WTC11 (cell line): ENCODE measurements around the gene INTS11. TPM values are rescaled to one million over a fixed set of nuclear protein-coding genes. Genes with fewer than 3 reads are reported as not detected.

ENCODE experiments used
- ATAC-seq: fragments of 200-7000 bp; cut with Tn5 transposase; 2 replicates; pipeline ENCODE4 v1.10.0; 2021; ENCODE audit warnings: mild to moderate bottlenecking, moderate library complexity
- CTCF ChIA-PET: fragments of 300-600 bp; sonication (Branson Sonifier 250); formaldehyde crosslinking; loops from one replicate; lab custom pipeline; 2021; ENCODE audit warnings: antibody characterized with exemption; lab: Charles Lee
- POLR2A ChIA-PET: fragments of 350-600 bp; sonication (Branson Sonifier 250); formaldehyde crosslinking; loops from one replicate; lab custom pipeline; 2021; ENCODE audit warnings: antibody characterized with exemption; lab: Charles Lee
- DNase-seq: peaks from one replicate; pipeline ENCODE4 v3.0.0; 2021; ENCODE audit warnings: low spot score
- H3K27ac Mint-ChIP-seq: 2 replicates; pipeline ENCODE4 v1.8.0; 2021; ENCODE audit warnings: mixed read lengths
- H3K27me3 Mint-ChIP-seq: 2 replicates; pipeline ENCODE4 v1.8.0; 2021; ENCODE audit warnings: low read depth, mild to moderate bottlenecking, moderate library complexity, mixed read lengths
- H3K36me3 Mint-ChIP-seq: 2 replicates; pipeline ENCODE4 v1.8.0; 2021; ENCODE audit warnings: mixed read lengths
- H3K4me1 Mint-ChIP-seq: 2 replicates; pipeline ENCODE4 v1.8.0; 2022; ENCODE audit warnings: mixed read lengths
- H3K4me3 Mint-ChIP-seq: 2 replicates; pipeline ENCODE4 v1.8.0; 2021; ENCODE audit warnings: mild to moderate bottlenecking, moderate library complexity, mixed read lengths
- H3K9me3 Mint-ChIP-seq: 2 replicates; pipeline ENCODE4 v1.8.0; 2021; ENCODE audit warnings: mixed read lengths
- CREB1 ChIP-seq: sonication (generic); formaldehyde crosslinking; IDR thresholded peaks from 2 replicates; pipeline ENCODE4 v1.8.0; 2023; ENCODE audit warnings: mild to moderate bottlenecking, missing genetic modification reagents
- ELF4 ChIP-seq: sonication (generic); formaldehyde crosslinking; IDR thresholded peaks from 2 replicates; pipeline ENCODE4 v1.8.1; 2022; ENCODE audit warnings: low read depth, mild to moderate bottlenecking, moderate library complexity, missing genetic modification reagents
- ESRRA ChIP-seq: sonication (generic); formaldehyde crosslinking; IDR thresholded peaks from 2 replicates; pipeline ENCODE4 v1.8.1; 2022; ENCODE audit warnings: mild to moderate bottlenecking, missing genetic modification reagents, borderline replicate concordance
- FOXJ3 ChIP-seq: sonication (generic); formaldehyde crosslinking; IDR thresholded peaks from 2 replicates; pipeline ENCODE4 v1.9.0; 2021; ENCODE audit warnings: missing genetic modification reagents, mild to moderate bottlenecking, borderline replicate concordance
- FOXP1 ChIP-seq: sonication (generic); formaldehyde crosslinking; IDR thresholded peaks from 2 replicates; pipeline ENCODE4 v1.8.0; 2022; ENCODE audit warnings: missing genetic modification reagents, mild to moderate bottlenecking, moderate library complexity, borderline replicate concordance
- SP1 ChIP-seq: sonication (generic); formaldehyde crosslinking; conservative IDR thresholded peaks from 2 replicates; pipeline ENCODE4 v1.8.1; 2022; ENCODE audit warnings: missing genetic modification reagents
- ZNF121 ChIP-seq: sonication (generic); formaldehyde crosslinking; IDR thresholded peaks from 2 replicates; pipeline ENCODE4 v1.8.0; 2023; ENCODE audit warnings: missing genetic modification reagents
- ZNF263 ChIP-seq: sonication (generic); formaldehyde crosslinking; IDR thresholded peaks from 2 replicates; pipeline ENCODE4 v1.8.1; 2022; ENCODE audit warnings: low read depth, mild to moderate bottlenecking, moderate library complexity, missing genetic modification reagents
- ZNF416 ChIP-seq: fragments of 250-450 bp; sonication (Bioruptor Pico); IDR thresholded peaks from 2 replicates; pipeline ENCODE4 v1.9.0; 2021; ENCODE audit warnings: mild to moderate bottlenecking, inconsistent platforms
- ZNF423 ChIP-seq: fragments of 250-450 bp; sonication (Bioruptor Pico); IDR thresholded peaks from 2 replicates; pipeline ENCODE4 v2.1.2; 2022; ENCODE audit warnings: mild to moderate bottlenecking, moderate library complexity
- total RNA-seq: library from RNA; stranded (reverse); gene quantifications from 3 replicates; pipeline ENCODE4 v1.2.3, GENCODE V29; 2021
- TF ChIP-seq, protein P1 (sequence below): sonication (generic); formaldehyde crosslinking; IDR thresholded peaks from 2 replicates; pipeline ENCODE4 v1.8.1; 2023; ENCODE audit warnings: mild to moderate bottlenecking, missing genetic modification reagents, moderate library complexity
- TF ChIP-seq, protein P2 (sequence below): sonication (generic); formaldehyde crosslinking; IDR thresholded peaks from 2 replicates; pipeline ENCODE4 v1.8.1; 2022; ENCODE audit warnings: low read depth, missing genetic modification reagents, borderline replicate concordance
- TF ChIP-seq, protein P3 (sequence below): sonication (generic); formaldehyde crosslinking; IDR thresholded peaks from 2 replicates; pipeline ENCODE4 v1.8.1; 2023; ENCODE audit warnings: mild to moderate bottlenecking, moderate library complexity, missing genetic modification reagents
- TF ChIP-seq, protein P4 (sequence below): sonication (generic); formaldehyde crosslinking; IDR thresholded peaks from 2 replicates; pipeline ENCODE4 v1.8.0; 2022; ENCODE audit warnings: mild to moderate bottlenecking, missing genetic modification reagents
- TF ChIP-seq, protein P5 (sequence below): sonication (generic); formaldehyde crosslinking; conservative IDR thresholded peaks from 2 replicates; pipeline ENCODE4 v1.8.1; 2022; ENCODE audit warnings: mild to moderate bottlenecking, missing genetic modification reagents
- TF ChIP-seq, protein P6 (sequence below): sonication (generic); formaldehyde crosslinking; IDR thresholded peaks from 2 replicates; pipeline ENCODE4 v1.8.1; 2023; ENCODE audit warnings: mild to moderate bottlenecking, missing genetic modification reagents, moderate library complexity
- TF ChIP-seq, protein P7 (sequence below): sonication (generic); formaldehyde crosslinking; IDR thresholded peaks from 2 replicates; pipeline ENCODE4 v1.8.1; 2023; ENCODE audit warnings: mild to moderate bottlenecking, missing genetic modification reagents, borderline replicate concordance

Gene INTS11
- total RNA-seq, 1 experiment from 2014 or later: 170 TPM

DNA sequence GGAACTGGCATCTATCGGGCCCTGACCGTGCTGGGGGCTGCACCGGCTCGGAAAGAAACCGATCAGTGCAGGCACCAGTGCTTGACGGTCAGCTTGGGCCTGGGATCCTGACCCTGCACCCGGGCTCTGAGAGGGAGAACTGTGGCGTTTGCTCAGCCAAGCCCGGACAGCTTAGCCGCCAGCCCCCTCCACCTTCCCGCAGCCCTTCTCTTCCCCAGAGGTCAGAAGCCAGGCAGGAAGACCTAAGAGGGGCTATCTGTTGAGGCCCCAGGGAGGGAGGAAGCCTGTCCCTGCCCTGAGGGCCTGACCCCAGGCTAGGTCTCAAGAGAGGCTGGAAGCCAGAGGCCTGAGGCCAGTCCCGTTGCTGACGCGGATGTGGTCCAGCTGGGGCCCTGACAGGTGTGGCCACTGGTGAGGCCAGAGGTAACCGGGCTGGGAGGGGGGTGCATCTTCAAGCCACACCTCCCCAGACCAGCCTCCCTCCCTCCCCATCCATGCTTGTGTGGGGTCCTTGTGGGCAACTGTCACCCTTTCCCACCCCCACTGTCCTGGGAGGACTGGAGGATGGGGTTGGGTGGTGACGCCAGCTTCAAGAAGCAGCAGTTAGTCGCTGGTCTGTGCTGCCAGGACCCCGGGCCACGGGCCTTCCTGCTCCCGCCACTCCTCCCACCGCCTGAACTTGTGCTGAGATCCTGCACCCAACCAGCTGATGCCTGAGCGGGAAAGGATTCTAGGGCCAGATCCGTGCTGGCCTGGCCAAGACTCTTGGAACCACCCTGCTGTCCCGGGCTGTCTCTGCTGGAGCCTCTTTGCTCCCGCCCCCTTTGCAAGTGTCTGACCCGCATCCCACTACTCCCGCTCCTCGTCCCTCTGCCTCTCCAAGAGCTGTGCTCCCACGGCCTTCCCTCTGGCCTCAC lies 27.3 kb upstream of the INTS11 start:
- H3K36me3 Mint-ChIP-seq: no peaks in the 10 kb centered on the region
- no peak for DNase-seq
- peaks cover 17% of the 10 kb centered on the region for H3K27me3 Mint-ChIP-seq
- no peaks in the 10 kb centered on the region for H3K9me3 Mint-ChIP-seq
- peaks cover 27% of the 10 kb centered on the region for H3K4me1 Mint-ChIP-seq
- ATAC-seq: no peak
- ChIA-PET CTCF (interaction anchor here (0.5 to 1.9 kb wide), 6 partner anchors 10 to 427 kb away, joined by 3 to 10 read pairs (median 4); no protein-coding TSS in a partner anchor), POLR2A (interaction anchor here (0.6 kb wide), 1 partner anchor 20 kb away, joined by 3 read pairs; no protein-coding TSS in a partner anchor)
- peak overlapping the region; percentile 78 for H3K27ac Mint-ChIP-seq
- H3K4me3 Mint-ChIP-seq: peak overlapping the region; percentile 49
- TF ChIP-seq ZNF263 (CRISPR knock-in tag) (peak; percentile 72), ESRRA (0 out of 2 replicates have a peak, but pooled peaks have one; percentile 36), ELF4 (no peak)
- TF ChIP-seq, protein P1, sequence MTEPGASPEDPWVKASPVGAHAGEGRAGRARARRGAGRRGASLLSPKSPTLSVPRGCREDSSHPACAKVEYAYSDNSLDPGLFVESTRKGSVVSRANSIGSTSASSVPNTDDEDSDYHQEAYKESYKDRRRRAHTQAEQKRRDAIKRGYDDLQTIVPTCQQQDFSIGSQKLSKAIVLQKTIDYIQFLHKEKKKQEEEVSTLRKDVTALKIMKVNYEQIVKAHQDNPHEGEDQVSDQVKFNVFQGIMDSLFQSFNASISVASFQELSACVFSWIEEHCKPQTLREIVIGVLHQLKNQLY (CRISPR knock-in tag): no peak

DNA sequence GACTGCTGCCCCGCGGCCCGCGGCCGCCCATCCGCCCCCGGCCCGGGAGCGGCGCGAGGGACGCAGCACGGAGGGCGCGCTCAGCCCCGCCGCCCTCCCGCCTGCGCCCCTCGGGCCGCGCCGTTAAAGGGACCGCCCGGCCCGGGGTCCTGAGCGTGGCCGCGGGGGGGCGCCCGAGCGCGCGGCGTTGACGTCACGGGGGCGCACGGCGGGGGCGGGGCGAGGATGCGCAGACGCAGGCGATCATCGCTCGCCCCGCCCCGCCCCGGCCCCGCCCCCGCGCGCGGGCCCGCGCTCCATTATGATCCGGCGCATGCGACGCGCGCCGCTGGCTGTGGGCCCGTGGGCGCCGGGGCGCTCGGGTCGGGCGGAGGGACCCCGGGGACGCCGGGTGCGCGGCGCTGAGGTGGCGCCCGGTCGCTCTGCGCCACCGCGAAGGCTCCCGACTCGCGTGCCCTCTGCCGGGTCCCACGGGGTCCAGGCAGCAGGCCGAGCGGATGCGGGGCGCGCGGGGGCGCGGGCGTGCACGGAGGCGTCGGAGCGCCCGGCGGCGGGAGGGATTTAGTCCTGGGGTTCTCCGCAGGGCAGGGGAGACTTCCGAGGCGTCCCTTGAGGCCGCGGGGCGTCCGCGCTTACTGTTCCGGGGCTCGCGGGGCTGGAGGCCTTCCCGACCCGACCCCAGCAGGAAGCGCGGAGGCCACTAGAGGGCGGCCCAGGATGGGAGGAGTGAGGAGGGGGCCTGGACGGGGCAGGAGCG lies 25.0 kb upstream of the INTS11 start, which contains the start of gene DVL1:
TSS of gene DVL1 (minus strand) at position 163 of the 757 bp plus-strand sequence. CDS start 353 bp downstream, outside the sequence.
- ChIA-PET POLR2A (no interaction called here), CTCF (no interaction called here)
- DNase-seq (peak; percentile 86), ATAC-seq (peak; percentile 23)
- H3K4me1 Mint-ChIP-seq: peaks cover 27% of the 10 kb centered on the region
- H3K4me3 Mint-ChIP-seq: peak within 1 kb of the TSS; percentile 70
- H3K27me3 Mint-ChIP-seq: peaks cover 11% of the 10 kb centered on the region
- TF ChIP-seq SP1 (CRISPR knock-in tag) (peak; percentile 61; the same call in 1 of the 2 replicates), ZNF416 (CRISPR knock-in tag) (0 out of 2 replicates have a peak, but pooled peaks have one; percentile 67), ZNF423 (CRISPR knock-in tag) (peak; percentile 8), FOXP1 (CRISPR knock-in tag) (peak; percentile 30; the same call in 1 of the 2 replicates), FOXJ3 (no peak)
- TF ChIP-seq, protein P2, sequence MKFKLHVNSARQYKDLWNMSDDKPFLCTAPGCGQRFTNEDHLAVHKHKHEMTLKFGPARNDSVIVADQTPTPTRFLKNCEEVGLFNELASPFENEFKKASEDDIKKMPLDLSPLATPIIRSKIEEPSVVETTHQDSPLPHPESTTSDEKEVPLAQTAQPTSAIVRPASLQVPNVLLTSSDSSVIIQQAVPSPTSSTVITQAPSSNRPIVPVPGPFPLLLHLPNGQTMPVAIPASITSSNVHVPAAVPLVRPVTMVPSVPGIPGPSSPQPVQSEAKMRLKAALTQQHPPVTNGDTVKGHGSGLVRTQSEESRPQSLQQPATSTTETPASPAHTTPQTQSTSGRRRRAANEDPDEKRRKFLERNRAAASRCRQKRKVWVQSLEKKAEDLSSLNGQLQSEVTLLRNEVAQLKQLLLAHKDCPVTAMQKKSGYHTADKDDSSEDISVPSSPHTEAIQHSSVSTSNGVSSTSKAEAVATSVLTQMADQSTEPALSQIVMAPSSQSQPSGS (CRISPR knock-in tag): no peak
- TF ChIP-seq, protein P3, sequence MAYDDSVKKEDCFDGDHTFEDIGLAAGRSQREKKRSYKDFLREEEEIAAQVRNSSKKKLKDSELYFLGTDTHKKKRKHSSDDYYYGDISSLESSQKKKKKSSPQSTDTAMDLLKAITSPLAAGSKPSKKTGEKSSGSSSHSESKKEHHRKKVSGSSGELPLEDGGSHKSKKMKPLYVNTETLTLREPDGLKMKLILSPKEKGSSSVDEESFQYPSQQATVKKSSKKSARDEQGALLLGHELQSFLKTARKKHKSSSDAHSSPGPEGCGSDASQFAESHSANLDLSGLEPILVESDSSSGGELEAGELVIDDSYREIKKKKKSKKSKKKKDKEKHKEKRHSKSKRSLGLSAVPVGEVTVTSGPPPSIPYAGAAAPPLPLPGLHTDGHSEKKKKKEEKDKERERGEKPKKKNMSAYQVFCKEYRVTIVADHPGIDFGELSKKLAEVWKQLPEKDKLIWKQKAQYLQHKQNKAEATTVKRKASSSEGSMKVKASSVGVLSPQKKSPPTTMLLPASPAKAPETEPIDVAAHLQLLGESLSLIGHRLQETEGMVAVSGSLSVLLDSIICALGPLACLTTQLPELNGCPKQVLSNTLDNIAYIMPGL (CRISPR knock-in tag): peak; percentile 88
- TF ChIP-seq, protein P4, sequence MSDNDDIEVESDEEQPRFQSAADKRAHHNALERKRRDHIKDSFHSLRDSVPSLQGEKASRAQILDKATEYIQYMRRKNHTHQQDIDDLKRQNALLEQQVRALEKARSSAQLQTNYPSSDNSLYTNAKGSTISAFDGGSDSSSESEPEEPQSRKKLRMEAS (CRISPR knock-in tag): no peak
- H3K36me3 Mint-ChIP-seq: no peaks in the 10 kb centered on the region
- no peaks in the 10 kb centered on the region for H3K9me3 Mint-ChIP-seq
- no peak within 1 kb of the TSS for H3K27ac Mint-ChIP-seq

DNA sequence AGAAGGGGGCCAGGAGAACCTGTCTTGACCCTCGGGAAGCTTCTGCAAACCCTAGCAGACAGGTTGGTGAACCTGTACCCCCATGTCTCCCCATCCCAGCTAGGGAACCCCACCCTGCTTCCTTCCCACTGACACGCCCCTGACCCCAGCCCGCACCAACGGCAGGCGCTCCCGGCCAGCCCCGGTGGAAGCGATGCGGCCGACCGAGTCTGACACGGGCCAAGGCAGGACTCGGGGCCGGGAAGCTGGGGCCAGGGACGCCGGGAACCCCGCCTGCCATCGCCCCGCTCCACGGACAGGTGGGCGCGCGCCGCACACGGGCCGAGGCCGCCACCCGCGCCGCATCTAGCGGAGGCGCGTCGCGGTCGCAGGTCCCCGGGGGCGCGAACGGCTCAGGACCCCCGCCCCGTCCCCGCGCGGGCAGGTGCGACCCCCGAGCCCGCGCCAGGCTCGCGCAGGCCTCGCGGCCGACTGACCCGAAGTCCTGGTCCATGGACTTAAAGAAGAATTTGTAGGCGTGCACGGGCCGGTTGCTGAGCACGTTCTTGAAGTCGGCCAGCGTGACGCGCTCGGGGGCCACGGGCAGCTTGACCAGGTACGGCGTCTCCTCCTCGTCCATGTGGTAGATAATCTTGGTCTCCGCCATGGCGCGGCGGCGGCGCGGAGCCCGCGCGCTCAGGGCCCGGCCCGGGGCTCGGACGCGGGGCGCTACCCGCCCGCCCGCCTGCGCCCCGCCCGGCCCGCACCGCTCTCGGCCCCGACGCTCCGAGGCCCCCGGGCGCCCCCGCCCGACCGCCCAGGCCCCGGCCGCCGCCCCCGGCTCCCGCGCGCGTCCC lies 24.2 kb upstream of the INTS11 start:
- ChIA-PET CTCF (interaction anchor here (0.9 to 2.3 kb wide), 7 partner anchors 10 to 84 kb away, joined by 3 to 18 read pairs (median 3); partner anchors contain the start of gene CCNL2), POLR2A (interaction anchor here (1.8 kb wide), 1 partner anchor 11 kb away, joined by 5 read pairs; no protein-coding TSS in a partner anchor)
- Mint-ChIP-seq H3K36me3 (no peaks in the 10 kb centered on the region), H3K4me1 (peaks cover 25% of the 10 kb centered on the region), H3K9me3 (no peaks in the 10 kb centered on the region), H3K27me3 (peaks cover 5% of the 10 kb centered on the region), H3K27ac (no peak overlapping the region), H3K4me3 (peak overlapping the region; percentile 70)
- no peak for ATAC-seq
- DNase-seq: no peak
- TF ChIP-seq, protein P5, sequence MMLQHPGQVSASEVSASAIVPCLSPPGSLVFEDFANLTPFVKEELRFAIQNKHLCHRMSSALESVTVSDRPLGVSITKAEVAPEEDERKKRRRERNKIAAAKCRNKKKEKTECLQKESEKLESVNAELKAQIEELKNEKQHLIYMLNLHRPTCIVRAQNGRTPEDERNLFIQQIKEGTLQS (CRISPR knock-in tag): no peak
- TF ChIP-seq CREB1 (no peak), ZNF121 (CRISPR knock-in tag) (no peak)
- TF ChIP-seq, protein P6, sequence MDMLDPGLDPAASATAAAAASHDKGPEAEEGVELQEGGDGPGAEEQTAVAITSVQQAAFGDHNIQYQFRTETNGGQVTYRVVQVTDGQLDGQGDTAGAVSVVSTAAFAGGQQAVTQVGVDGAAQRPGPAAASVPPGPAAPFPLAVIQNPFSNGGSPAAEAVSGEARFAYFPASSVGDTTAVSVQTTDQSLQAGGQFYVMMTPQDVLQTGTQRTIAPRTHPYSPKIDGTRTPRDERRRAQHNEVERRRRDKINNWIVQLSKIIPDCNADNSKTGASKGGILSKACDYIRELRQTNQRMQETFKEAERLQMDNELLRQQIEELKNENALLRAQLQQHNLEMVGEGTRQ (CRISPR knock-in tag): no peak
- TF ChIP-seq, protein P7, sequence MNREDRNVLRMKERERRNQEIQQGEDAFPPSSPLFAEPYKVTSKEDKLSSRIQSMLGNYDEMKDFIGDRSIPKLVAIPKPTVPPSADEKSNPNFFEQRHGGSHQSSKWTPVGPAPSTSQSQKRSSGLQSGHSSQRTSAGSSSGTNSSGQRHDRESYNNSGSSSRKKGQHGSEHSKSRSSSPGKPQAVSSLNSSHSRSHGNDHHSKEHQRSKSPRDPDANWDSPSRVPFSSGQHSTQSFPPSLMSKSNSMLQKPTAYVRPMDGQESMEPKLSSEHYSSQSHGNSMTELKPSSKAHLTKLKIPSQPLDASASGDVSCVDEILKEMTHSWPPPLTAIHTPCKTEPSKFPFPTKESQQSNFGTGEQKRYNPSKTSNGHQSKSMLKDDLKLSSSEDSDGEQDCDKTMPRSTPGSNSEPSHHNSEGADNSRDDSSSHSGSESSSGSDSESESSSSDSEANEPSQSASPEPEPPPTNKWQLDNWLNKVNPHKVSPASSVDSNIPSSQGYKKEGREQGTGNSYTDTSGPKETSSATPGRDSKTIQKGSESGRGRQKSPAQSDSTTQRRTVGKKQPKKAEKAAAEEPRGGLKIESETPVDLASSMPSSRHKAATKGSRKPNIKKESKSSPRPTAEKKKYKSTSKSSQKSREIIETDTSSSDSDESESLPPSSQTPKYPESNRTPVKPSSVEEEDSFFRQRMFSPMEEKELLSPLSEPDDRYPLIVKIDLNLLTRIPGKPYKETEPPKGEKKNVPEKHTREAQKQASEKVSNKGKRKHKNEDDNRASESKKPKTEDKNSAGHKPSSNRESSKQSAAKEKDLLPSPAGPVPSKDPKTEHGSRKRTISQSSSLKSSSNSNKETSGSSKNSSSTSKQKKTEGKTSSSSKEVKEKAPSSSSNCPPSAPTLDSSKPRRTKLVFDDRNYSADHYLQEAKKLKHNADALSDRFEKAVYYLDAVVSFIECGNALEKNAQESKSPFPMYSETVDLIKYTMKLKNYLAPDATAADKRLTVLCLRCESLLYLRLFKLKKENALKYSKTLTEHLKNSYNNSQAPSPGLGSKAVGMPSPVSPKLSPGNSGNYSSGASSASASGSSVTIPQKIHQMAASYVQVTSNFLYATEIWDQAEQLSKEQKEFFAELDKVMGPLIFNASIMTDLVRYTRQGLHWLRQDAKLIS (CRISPR knock-in tag): no peak
